ENCODE measurements around the gene DLGAP1.

The DLGAP1 gene

GRCh38 chr18:3717376-3718025, 737.6 kb downstream of the DLGAP1 start:
- Histone ChIP-seq H3K4me1 (ENCODE audit: control insufficient read depth, insufficient read depth, low read length) (no peaks in the 10 kb centered on the region), H3K27ac (ENCODE audit: insufficient read depth, low read depth, low read length, poor library complexity, severe bottlenecking) (no peak overlapping the region), H3K36me3 (ENCODE audit: control insufficient read depth, insufficient read depth, low read length) (no peaks in the 10 kb centered on the region), H3K27me3 (ENCODE audit: control insufficient read depth, insufficient read depth, low read length, poor library complexity, severe bottlenecking) (no peaks in the 10 kb centered on the region), H3K9me3 (ENCODE audit: control insufficient read depth, low read length) (no peaks in the 10 kb centered on the region), H3K4me3 (ENCODE audit: insufficient read depth, low read depth, low read length) (no peak overlapping the region)
- 81 to 85% methylated on average over 4 to 5 of the region's 5 CpGs for WGBS, 2 experiments

- Histone ChIP-seq H3K4me3 (ENCODE audit: insufficient read depth, low read depth, low read length) (no peak overlapping the region), H3K27me3 (ENCODE audit: control insufficient read depth, insufficient read depth, low read length, poor library complexity, severe bottlenecking) (no peaks in the 10 kb centered on the region), H3K36me3 (ENCODE audit: control insufficient read depth, insufficient read depth, low read length) (no peaks in the 10 kb centered on the region), H3K4me1 (ENCODE audit: control insufficient read depth, insufficient read depth, low read length) (no peaks in the 10 kb centered on the region), H3K9me3 (ENCODE audit: control insufficient read depth, low read length) (no peaks in the 10 kb centered on the region), H3K27ac (ENCODE audit: insufficient read depth, low read depth, low read length, poor library complexity, severe bottlenecking) (no peak overlapping the region)
- 86 to 94% methylated on average over 1 of the region's 1 CpG for WGBS, 2 experiments
Observed at GRCh38 chr18:3716116-3716660, 738.9 kb downstream of the DLGAP1 start.

- no peaks in the 10 kb centered on the region for H3K9me3 ChIP-seq (ENCODE audit: control insufficient read depth, low read length)
- no peaks in the 10 kb centered on the region for H3K4me1 ChIP-seq (ENCODE audit: control insufficient read depth, insufficient read depth, low read length)
- H3K36me3 ChIP-seq (ENCODE audit: control insufficient read depth, insufficient read depth, low read length) = no peaks in the 10 kb centered on the region
- WGBS, 2 experiments = 92 to 94% methylated on average over 5 of the region's 5 CpGs
- H3K4me3 ChIP-seq (ENCODE audit: insufficient read depth, low read depth, low read length) = no peak overlapping the region
- H3K27me3 ChIP-seq (ENCODE audit: control insufficient read depth, insufficient read depth, low read length, poor library complexity, severe bottlenecking) = no peaks in the 10 kb centered on the region
- H3K27ac ChIP-seq (ENCODE audit: insufficient read depth, low read depth, low read length, poor library complexity, severe bottlenecking) = no peak overlapping the region
Observed at GRCh38 chr18:3715231-3716080, 739.7 kb downstream of the DLGAP1 start.

GRCh38 chr18:3713708-3714107, 741.4 kb downstream of the DLGAP1 start:
- Histone ChIP-seq H3K27ac (ENCODE audit: insufficient read depth, low read depth, low read length, poor library complexity, severe bottlenecking) (no peak overlapping the region), H3K36me3 (ENCODE audit: control insufficient read depth, insufficient read depth, low read length) (no peaks in the 10 kb centered on the region), H3K4me3 (ENCODE audit: insufficient read depth, low read depth, low read length) (no peak overlapping the region), H3K27me3 (ENCODE audit: control insufficient read depth, insufficient read depth, low read length, poor library complexity, severe bottlenecking) (no peaks in the 10 kb centered on the region), H3K4me1 (ENCODE audit: control insufficient read depth, insufficient read depth, low read length) (no peaks in the 10 kb centered on the region), H3K9me3 (ENCODE audit: control insufficient read depth, low read length) (no peaks in the 10 kb centered on the region)
- WGBS, 2 experiments = 94 to 95% methylated on average over 8 of the region's 8 CpGs

- Histone ChIP-seq H3K36me3 (ENCODE audit: control insufficient read depth, insufficient read depth, low read length) (no peaks in the 10 kb centered on the region), H3K27me3 (ENCODE audit: control insufficient read depth, insufficient read depth, low read length, poor library complexity, severe bottlenecking) (no peaks in the 10 kb centered on the region), H3K4me1 (ENCODE audit: control insufficient read depth, insufficient read depth, low read length) (no peaks in the 10 kb centered on the region), H3K27ac (ENCODE audit: insufficient read depth, low read depth, low read length, poor library complexity, severe bottlenecking) (no peak overlapping the region), H3K4me3 (ENCODE audit: insufficient read depth, low read depth, low read length) (no peak overlapping the region), H3K9me3 (ENCODE audit: control insufficient read depth, low read length) (no peaks in the 10 kb centered on the region)
- 96% methylated on average over 4 of the region's 4 CpGs for WGBS, 2 experiments
Observed at GRCh38 chr18:3713166-3713565, 741.9 kb downstream of the DLGAP1 start.

- H3K27me3 ChIP-seq (ENCODE audit: control insufficient read depth, insufficient read depth, low read length, poor library complexity, severe bottlenecking) = no peaks in the 10 kb centered on the region
- no peaks in the 10 kb centered on the region for H3K36me3 ChIP-seq (ENCODE audit: control insufficient read depth, insufficient read depth, low read length)
- WGBS, 2 experiments = 92 to 96% methylated on average over 5 of the region's 5 CpGs
- H3K4me3 ChIP-seq (ENCODE audit: insufficient read depth, low read depth, low read length) = no peak overlapping the region
- no peaks in the 10 kb centered on the region for H3K4me1 ChIP-seq (ENCODE audit: control insufficient read depth, insufficient read depth, low read length)
- H3K9me3 ChIP-seq (ENCODE audit: control insufficient read depth, low read length) = no peaks in the 10 kb centered on the region
- H3K27ac ChIP-seq (ENCODE audit: insufficient read depth, low read depth, low read length, poor library complexity, severe bottlenecking) = no peak overlapping the region
Observed at GRCh38 chr18:3712491-3712890, 742.6 kb downstream of the DLGAP1 start.

- Histone ChIP-seq H3K36me3 (ENCODE audit: control insufficient read depth, insufficient read depth, low read length) (no peaks in the 10 kb centered on the region), H3K27ac (ENCODE audit: insufficient read depth, low read depth, low read length, poor library complexity, severe bottlenecking) (no peak overlapping the region), H3K27me3 (ENCODE audit: control insufficient read depth, insufficient read depth, low read length, poor library complexity, severe bottlenecking) (no peaks in the 10 kb centered on the region), H3K9me3 (ENCODE audit: control insufficient read depth, low read length) (no peaks in the 10 kb centered on the region), H3K4me1 (ENCODE audit: control insufficient read depth, insufficient read depth, low read length) (no peaks in the 10 kb centered on the region), H3K4me3 (ENCODE audit: insufficient read depth, low read depth, low read length) (no peak overlapping the region)
- 90 to 91% methylated on average over 8 of the region's 8 CpGs for WGBS, 2 experiments
Observed at GRCh38 chr18:3710712-3711301, 744.3 kb downstream of the DLGAP1 start.

- no peaks in the 10 kb centered on the region for H3K36me3 ChIP-seq (ENCODE audit: control insufficient read depth, insufficient read depth, low read length)
- no peak overlapping the region for H3K4me3 ChIP-seq (ENCODE audit: insufficient read depth, low read depth, low read length)
- H3K27ac ChIP-seq (ENCODE audit: insufficient read depth, low read depth, low read length, poor library complexity, severe bottlenecking) = no peak overlapping the region
- H3K4me1 ChIP-seq (ENCODE audit: control insufficient read depth, insufficient read depth, low read length) = no peaks in the 10 kb centered on the region
- no peaks in the 10 kb centered on the region for H3K27me3 ChIP-seq (ENCODE audit: control insufficient read depth, insufficient read depth, low read length, poor library complexity, severe bottlenecking)
- 89 to 94% methylated on average over 4 of the region's 4 CpGs for WGBS, 2 experiments
- no peaks in the 10 kb centered on the region for H3K9me3 ChIP-seq (ENCODE audit: control insufficient read depth, low read length)
Observed at GRCh38 chr18:3709205-3709604, 745.9 kb downstream of the DLGAP1 start.

GRCh38 chr18:3706279-3707097, 748.6 kb downstream of the DLGAP1 start:
- H3K4me1 ChIP-seq (ENCODE audit: control insufficient read depth, insufficient read depth, low read length) = peaks cover 7% of the 10 kb centered on the region
- 95 to 96% methylated on average over 8 to 9 of the region's 9 CpGs for WGBS, 2 experiments
- no peak overlapping the region for H3K4me3 ChIP-seq (ENCODE audit: insufficient read depth, low read depth, low read length)
- no peaks in the 10 kb centered on the region for H3K9me3 ChIP-seq (ENCODE audit: control insufficient read depth, low read length)
- no peaks in the 10 kb centered on the region for H3K36me3 ChIP-seq (ENCODE audit: control insufficient read depth, insufficient read depth, low read length)
- H3K27me3 ChIP-seq (ENCODE audit: control insufficient read depth, insufficient read depth, low read length, poor library complexity, severe bottlenecking) = no peaks in the 10 kb centered on the region
- H3K27ac ChIP-seq (ENCODE audit: insufficient read depth, low read depth, low read length, poor library complexity, severe bottlenecking) = no peak overlapping the region
